ENCODE data around the gene KCNQ1OT1. TPM values are rescaled to one million over a fixed set of nuclear protein-coding genes. Genes with fewer than 3 reads are reported as not detected.

KCNQ1OT1 gene
- total and polyA plus RNA-seq, 9 of the 15 experiments (the other 6 are each of a cell fraction or from before 2014, with no cell fraction given) = 0.04 to 2.3 (median 0.74) TPM

DNA sequence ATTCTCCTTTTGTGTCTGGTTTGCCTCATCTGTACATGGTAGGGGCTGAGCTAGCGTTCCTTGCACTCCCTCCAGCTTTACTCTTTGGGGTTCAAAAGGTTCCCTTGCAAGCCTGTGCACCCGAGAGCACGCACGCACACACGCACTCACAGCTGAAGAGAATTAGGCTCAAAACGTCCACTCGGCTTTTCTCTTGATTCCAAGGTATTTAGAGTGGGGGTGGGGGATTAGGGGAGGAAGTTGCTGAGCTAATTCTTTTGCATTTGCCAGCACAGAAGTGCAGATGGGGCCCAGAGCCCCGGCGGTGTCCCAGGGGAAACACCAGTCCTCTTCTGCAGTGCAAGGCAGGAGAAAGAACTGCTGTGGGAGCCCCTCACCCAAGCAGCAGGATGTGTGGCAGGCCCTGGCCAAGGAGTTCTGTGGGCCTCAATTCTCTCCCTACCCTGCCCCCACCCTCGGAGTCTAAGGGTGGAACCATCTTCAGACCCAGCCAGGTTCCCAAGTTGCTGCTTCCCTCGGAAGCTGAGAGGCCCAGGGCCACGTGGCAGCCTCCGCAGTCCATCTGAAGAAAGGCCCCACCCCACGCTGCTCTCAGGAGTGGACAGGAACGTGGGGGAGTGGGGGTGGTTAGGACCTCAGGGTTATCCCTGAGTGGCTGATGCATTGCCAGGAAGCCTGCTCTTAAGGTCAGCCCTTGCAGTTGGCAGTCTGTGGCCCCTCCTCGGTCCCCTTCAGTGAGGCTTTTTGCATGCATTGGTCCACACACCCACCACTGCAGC lies 3.8 kb upstream of the KCNQ1OT1 start (continued):
- TF ChIP-seq, protein P1, sequence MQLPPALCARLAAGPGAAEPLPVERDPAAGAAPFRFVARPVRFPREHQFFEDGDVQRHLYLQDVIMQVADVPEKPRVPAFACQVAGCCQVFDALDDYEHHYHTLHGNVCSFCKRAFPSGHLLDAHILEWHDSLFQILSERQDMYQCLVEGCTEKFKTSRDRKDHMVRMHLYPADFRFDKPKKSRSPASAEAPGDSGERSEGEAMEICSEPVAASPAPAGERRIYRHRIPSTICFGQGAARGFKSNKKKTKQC (CRISPR knock-in tag; IDR thresholded peaks at IDR 0.05) = 0 out of 2 replicates have a peak, but pooled peaks have one; percentile 37
- TF ChIP-seq RFX7 (CRISPR knock-in tag; IDR thresholded peaks at IDR 0.05) (no peak), SMARCC2 (IDR thresholded peaks at IDR 0.05; ENCODE audit: low read depth) (no peak), SOX6 (IDR thresholded peaks at IDR 0.05) (no peak), ETV5 (CRISPR knock-in tag; IDR thresholded peaks at IDR 0.05; ENCODE audit: low read depth) (no peak), HNRNPLL (IDR thresholded peaks at IDR 0.05; ENCODE audit: low read depth, low read length, poor library complexity, severe bottlenecking) (no peak), ZC3H11A (IDR thresholded peaks at IDR 0.05; ENCODE audit: low read depth, low read length) (no peak), SPI1 (IDR thresholded peaks at IDR 0.05; ENCODE audit: borderline replicate concordance, low read depth, low read length) (no peak), NRF1 (conservative IDR thresholded peaks at IDR 0.05 in 1 of 2, IDR thresholded peaks at IDR 0.05 in 1 of 2) (no peak), NR4A1 (CRISPR knock-in tag; IDR thresholded peaks at IDR 0.05) (no peak), NR4A1 (tag; IDR thresholded peaks at IDR 0.05) (no peak), NFATC3 (IDR thresholded peaks at IDR 0.05) (no peak), MTA1 (IDR thresholded peaks at IDR 0.05; ENCODE audit: borderline replicate concordance) (no peak), TAL1 (IDR thresholded peaks at IDR 0.05) (no peak), ZFP36 (IDR thresholded peaks at IDR 0.05; ENCODE audit: low read depth, low read length, partially characterized antibody) (no peak), HLTF (IDR thresholded peaks at IDR 0.05) (no peak), RBBP5 (IDR thresholded peaks at IDR 0.05; ENCODE audit: borderline replicate concordance, insufficient read depth, low read length, poor library complexity, severe bottlenecking) (no peak), PHF21A (IDR thresholded peaks at IDR 0.05; ENCODE audit: borderline replicate concordance, low read depth) (no peak)
- TF ChIP-seq, protein P2, sequence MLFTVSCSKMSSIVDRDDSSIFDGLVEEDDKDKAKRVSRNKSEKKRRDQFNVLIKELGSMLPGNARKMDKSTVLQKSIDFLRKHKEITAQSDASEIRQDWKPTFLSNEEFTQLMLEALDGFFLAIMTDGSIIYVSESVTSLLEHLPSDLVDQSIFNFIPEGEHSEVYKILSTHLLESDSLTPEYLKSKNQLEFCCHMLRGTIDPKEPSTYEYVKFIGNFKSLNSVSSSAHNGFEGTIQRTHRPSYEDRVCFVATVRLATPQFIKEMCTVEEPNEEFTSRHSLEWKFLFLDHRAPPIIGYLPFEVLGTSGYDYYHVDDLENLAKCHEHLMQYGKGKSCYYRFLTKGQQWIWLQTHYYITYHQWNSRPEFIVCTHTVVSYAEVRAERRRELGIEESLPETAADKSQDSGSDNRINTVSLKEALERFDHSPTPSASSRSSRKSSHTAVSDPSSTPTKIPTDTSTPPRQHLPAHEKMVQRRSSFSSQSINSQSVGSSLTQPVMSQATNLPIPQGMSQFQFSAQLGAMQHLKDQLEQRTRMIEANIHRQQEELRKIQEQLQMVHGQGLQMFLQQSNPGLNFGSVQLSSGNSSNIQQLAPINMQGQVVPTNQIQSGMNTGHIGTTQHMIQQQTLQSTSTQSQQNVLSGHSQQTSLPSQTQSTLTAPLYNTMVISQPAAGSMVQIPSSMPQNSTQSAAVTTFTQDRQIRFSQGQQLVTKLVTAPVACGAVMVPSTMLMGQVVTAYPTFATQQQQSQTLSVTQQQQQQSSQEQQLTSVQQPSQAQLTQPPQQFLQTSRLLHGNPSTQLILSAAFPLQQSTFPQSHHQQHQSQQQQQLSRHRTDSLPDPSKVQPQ (CRISPR knock-in tag; IDR thresholded peaks at IDR 0.05; ENCODE audit: borderline replicate concordance) = no peak
- TF ChIP-seq, protein P3, sequence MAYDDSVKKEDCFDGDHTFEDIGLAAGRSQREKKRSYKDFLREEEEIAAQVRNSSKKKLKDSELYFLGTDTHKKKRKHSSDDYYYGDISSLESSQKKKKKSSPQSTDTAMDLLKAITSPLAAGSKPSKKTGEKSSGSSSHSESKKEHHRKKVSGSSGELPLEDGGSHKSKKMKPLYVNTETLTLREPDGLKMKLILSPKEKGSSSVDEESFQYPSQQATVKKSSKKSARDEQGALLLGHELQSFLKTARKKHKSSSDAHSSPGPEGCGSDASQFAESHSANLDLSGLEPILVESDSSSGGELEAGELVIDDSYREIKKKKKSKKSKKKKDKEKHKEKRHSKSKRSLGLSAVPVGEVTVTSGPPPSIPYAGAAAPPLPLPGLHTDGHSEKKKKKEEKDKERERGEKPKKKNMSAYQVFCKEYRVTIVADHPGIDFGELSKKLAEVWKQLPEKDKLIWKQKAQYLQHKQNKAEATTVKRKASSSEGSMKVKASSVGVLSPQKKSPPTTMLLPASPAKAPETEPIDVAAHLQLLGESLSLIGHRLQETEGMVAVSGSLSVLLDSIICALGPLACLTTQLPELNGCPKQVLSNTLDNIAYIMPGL (CRISPR knock-in tag; IDR thresholded peaks at IDR 0.05) = no peak
- TF ChIP-seq, protein P4, sequence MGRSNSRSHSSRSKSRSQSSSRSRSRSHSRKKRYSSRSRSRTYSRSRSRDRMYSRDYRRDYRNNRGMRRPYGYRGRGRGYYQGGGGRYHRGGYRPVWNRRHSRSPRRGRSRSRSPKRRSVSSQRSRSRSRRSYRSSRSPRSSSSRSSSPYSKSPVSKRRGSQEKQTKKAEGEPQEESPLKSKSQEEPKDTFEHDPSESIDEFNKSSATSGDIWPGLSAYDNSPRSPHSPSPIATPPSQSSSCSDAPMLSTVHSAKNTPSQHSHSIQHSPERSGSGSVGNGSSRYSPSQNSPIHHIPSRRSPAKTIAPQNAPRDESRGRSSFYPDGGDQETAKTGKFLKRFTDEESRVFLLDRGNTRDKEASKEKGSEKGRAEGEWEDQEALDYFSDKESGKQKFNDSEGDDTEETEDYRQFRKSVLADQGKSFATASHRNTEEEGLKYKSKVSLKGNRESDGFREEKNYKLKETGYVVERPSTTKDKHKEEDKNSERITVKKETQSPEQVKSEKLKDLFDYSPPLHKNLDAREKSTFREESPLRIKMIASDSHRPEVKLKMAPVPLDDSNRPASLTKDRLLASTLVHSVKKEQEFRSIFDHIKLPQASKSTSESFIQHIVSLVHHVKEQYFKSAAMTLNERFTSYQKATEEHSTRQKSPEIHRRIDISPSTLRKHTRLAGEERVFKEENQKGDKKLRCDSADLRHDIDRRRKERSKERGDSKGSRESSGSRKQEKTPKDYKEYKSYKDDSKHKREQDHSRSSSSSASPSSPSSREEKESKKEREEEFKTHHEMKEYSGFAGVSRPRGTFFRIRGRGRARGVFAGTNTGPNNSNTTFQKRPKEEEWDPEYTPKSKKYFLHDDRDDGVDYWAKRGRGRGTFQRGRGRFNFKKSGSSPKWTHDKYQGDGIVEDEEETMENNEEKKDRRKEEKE (IDR thresholded peaks at IDR 0.05; ENCODE audit: borderline replicate concordance in 1 of 2, control insufficient read depth in 1 of 2, low read depth in 2 of 2, low read length in 1 of 2) = no peak
